GM18951 (cell line): Measurements from ENCODE around the gene PAM.

Source experiments
- POLR2A ChIP-seq: IDR thresholded peaks from 4 replicates; pipeline ENCODE4 v1.6.1; 2011; ENCODE audit warnings: mild to moderate bottlenecking; ENCODE audit not compliant: insufficient read length, insufficient read depth; ENCODE audit errors: extremely low read depth
- in situ Hi-C: fragments of 300-500 bp; cut with MboI; formaldehyde crosslinking; loops from one replicate; pipeline ENCODE4 v1.12.0; 2022; ENCODE audit warnings: low sequenced_read_pairs, mixed read lengths, inconsistent platforms; ENCODE audit not compliant: unreplicated experiment

PAM gene

GRCh38 chr5:102759289-102759688 lies 4.2 kb downstream of the PAM start:
- in situ Hi-C loops = loop anchor here (25.0 kb wide), 1 partner anchor 378 kb away; no protein-coding TSS in a partner anchor
- no peak for TF ChIP-seq POLR2A

- in situ Hi-C loops = loop anchor here (25.0 kb wide), 1 partner anchor 378 kb away; no protein-coding TSS in a partner anchor
Measured at GRCh38 chr5:102759700-102760099, 4.6 kb downstream of the PAM start.

GRCh38 chr5:102760815-102761214 lies 5.7 kb downstream of the PAM start:
- no peak for TF ChIP-seq POLR2A
- in situ Hi-C loops = loop anchor here (25.0 kb wide), 1 partner anchor 376 kb away; no protein-coding TSS in a partner anchor

More at GRCh38 chr5:102759700-102760099, 4.6 kb downstream of the PAM start:
- no peak for TF ChIP-seq POLR2A

- TF ChIP-seq POLR2A = no peak
- in situ Hi-C loops = loop anchor here (25.0 kb wide), 1 partner anchor 375 kb away; no protein-coding TSS in a partner anchor
Measured at GRCh38 chr5:102762095-102762534, 7.0 kb downstream of the PAM start.

- in situ Hi-C loops = loop anchor here (25.0 kb wide), 1 partner anchor 375 kb away; no protein-coding TSS in a partner anchor
- no peak for TF ChIP-seq POLR2A
Measured at GRCh38 chr5:102762562-102763227, 7.6 kb downstream of the PAM start.

GRCh38 chr5:102763734-102764133 lies 8.6 kb downstream of the PAM start:
- no peak for TF ChIP-seq POLR2A
- in situ Hi-C loops = loop anchor here (25.0 kb wide), 1 partner anchor 374 kb away; no protein-coding TSS in a partner anchor

GRCh38 chr5:102764381-102765004 lies 9.4 kb downstream of the PAM start:
- no peak for TF ChIP-seq POLR2A
- in situ Hi-C loops = loop anchor here (25.0 kb wide), 1 partner anchor 373 kb away; no protein-coding TSS in a partner anchor

- TF ChIP-seq POLR2A = no peak
- in situ Hi-C loops = loop anchor here (25.0 kb wide), 1 partner anchor 372 kb away; no protein-coding TSS in a partner anchor
Measured at GRCh38 chr5:102765350-102765749, 10.2 kb downstream of the PAM start.

- no peak for TF ChIP-seq POLR2A
- in situ Hi-C loops = loop anchor here (25.0 kb wide), 1 partner anchor 371 kb away; no protein-coding TSS in a partner anchor
Measured at GRCh38 chr5:102766295-102767090, 11.4 kb downstream of the PAM start.

GRCh38 chr5:102767862-102768261 lies 12.8 kb downstream of the PAM start:
- no peak for TF ChIP-seq POLR2A

GRCh38 chr5:102770803-102771202 lies 15.7 kb downstream of the PAM start:
- TF ChIP-seq POLR2A = no peak
- in situ Hi-C loops = loop anchor here (25.0 kb wide), 1 partner anchor 366 kb away; no protein-coding TSS in a partner anchor

More at GRCh38 chr5:102767862-102768261, 12.8 kb downstream of the PAM start:
- in situ Hi-C loops = loop anchor here (25.0 kb wide), 1 partner anchor 369 kb away; no protein-coding TSS in a partner anchor

- in situ Hi-C loops = loop anchor here (25.0 kb wide), 1 partner anchor 366 kb away; no protein-coding TSS in a partner anchor
- TF ChIP-seq POLR2A = no peak
Measured at GRCh38 chr5:102771435-102771834, 16.3 kb downstream of the PAM start.
